Psoas muscle (tissue), 8 donors: ENCODE data around the gene ANKH. TPM values are rescaled to one million over a fixed set of nuclear protein-coding genes. Genes with fewer than 3 reads are reported as not detected.
A peak's percentile ranks its signal among the peaks of the same experiment; 100 is the strongest.

ENCODE experiments used
- ATAC-seq, 4 donors: fragments of 200-7000 bp; cut with Tn5 transposase; one replicate each; pipeline ENCODE4 v1.9.1; 2020; ENCODE audit warnings: moderate library complexity in 3 of 4, mild to moderate bottlenecking in 2 of 4
- DNase-seq, 2 donors: peaks; one replicate each; pipeline ENCODE4 v3.0.0-alpha.2; 2020
- H3K27ac ChIP-seq: fragments of 200-600 bp; one replicate; pipeline ENCODE4 v1.8.0; 2022
- H3K27me3 ChIP-seq, 3 donors: fragments of 200-600 bp in 1 of 3; one replicate each; pipeline versions ENCODE4 v1.6.1 to v1.8.0; 2013 to 2022; ENCODE audit warnings: low read length in 2 of 3, mild to moderate bottlenecking in 2 of 3, moderate library complexity in 1 of 3; ENCODE audit not compliant: insufficient read depth in 3 of 3
- H3K36me3 ChIP-seq, 2 donors: fragments of 200-600 bp in 1 of 2; one replicate each; pipeline versions ENCODE4 v1.6.1 to v1.8.0; 2013 to 2022; ENCODE audit warnings: low read depth in 1 of 2, mild to moderate bottlenecking in 1 of 2, moderate library complexity in 1 of 2; ENCODE audit not compliant: insufficient read depth in 1 of 2
- H3K4me1 ChIP-seq: fragments of 200-600 bp; one replicate; pipeline ENCODE4 v1.8.0; 2022
- H3K4me3 ChIP-seq: fragments of 200-600 bp; one replicate; pipeline ENCODE4 v1.8.0; 2022; ENCODE audit warnings: mild to moderate bottlenecking
- H3K9me3 ChIP-seq: fragments of 200-600 bp; one replicate; pipeline ENCODE4 v1.8.0; 2022
- WGBS, 3 donors: extraction: QIAGEN DNeasy Blood & Tissue Kit; methylation state at CpG; one replicate each; pipeline versions ENCODE4 v1.1.6 to v1.1.7; 2013; 5-methylcytosine and 5-hydroxymethylcytosine counted together
- intact Hi-C, 2 donors: fragments of 100-400 bp; cut with DNase I; formaldehyde crosslinking; loops; one replicate each; pipeline versions ENCODE4 v1.11.0 to v1.14.2; 2022
- polyA plus RNA-seq, 3 donors: library from polyadenylated mRNA; stranded (reverse); fragments of 200-250 nt; gene quantifications; one replicate each; pipeline ENCODE4 v1.2.3, GENCODE V29; 2013
- total RNA-seq, 4 donors: library from RNA; stranded (reverse); fragmentation: NEBNext Ultra II Directional in 2 of 4; extraction: Animal tissue kit (Norgen Biotek cat#: 25700) in 2 of 4; gene quantifications; one replicate each; pipeline versions ENCODE4 v1.2.1 to v1.2.4, GENCODE V29; 2021 to 2023
- TF ChIP-seq, protein P1 (sequence below): fragments of 200-600 bp; IDR thresholded peaks from one replicate; pipeline ENCODE4 v1.8.0; 2022; ENCODE audit warnings: antibody characterized with exemption
- donor health status: healthy with polysubstance abuse.
- donor health status: DM: no; HTN: no; CAD: no; lungs with moderate emphysema.
- donor health status: Bipolar disorder and iron deficiency.
- donor health status: healthy.
- donor health status: DM: yes; HTN: yes; CAD: no.
- donor health status: DM: no; HTN: no; CAD: no.
- donor health status: DM: no; HTN: no; CAD: no.
- donor health status: DM: yes; HTN: yes; CAD: no.

Gene ANKH
- total and polyA plus RNA-seq, 7 donors = 24.0 to 92.8 (median 63.0) TPM

DNA sequence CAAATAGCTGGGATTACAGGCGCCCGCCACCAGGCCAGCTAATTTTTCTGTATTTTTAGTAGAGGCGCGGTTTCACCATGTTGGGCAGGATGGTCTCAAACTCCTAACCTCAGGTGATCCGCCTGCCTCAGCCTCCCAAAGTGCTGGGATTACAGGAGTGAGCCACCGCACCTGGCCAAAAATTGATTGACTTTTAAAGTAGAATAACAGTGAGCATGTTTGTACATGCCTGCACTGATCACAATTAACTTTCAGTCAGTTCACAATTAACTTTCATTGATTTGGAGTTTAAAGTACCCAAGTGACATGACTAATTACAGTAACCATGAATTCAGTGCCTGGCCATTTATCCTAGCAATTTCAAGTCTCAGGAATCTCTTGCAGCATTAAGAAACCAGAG, 61.3 kb downstream of the ANKH start:
- DNase-seq (no peak), ATAC-seq (no peak)
- TF ChIP-seq, protein P1, sequence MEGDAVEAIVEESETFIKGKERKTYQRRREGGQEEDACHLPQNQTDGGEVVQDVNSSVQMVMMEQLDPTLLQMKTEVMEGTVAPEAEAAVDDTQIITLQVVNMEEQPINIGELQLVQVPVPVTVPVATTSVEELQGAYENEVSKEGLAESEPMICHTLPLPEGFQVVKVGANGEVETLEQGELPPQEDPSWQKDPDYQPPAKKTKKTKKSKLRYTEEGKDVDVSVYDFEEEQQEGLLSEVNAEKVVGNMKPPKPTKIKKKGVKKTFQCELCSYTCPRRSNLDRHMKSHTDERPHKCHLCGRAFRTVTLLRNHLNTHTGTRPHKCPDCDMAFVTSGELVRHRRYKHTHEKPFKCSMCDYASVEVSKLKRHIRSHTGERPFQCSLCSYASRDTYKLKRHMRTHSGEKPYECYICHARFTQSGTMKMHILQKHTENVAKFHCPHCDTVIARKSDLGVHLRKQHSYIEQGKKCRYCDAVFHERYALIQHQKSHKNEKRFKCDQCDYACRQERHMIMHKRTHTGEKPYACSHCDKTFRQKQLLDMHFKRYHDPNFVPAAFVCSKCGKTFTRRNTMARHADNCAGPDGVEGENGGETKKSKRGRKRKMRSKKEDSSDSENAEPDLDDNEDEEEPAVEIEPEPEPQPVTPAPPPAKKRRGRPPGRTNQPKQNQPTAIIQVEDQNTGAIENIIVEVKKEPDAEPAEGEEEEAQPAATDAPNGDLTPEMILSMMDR = no peak
- 90 to 98% (median 92%) methylated on average over 6 of the region's 6 CpGs for WGBS, 3 donors
- H3K27ac ChIP-seq = peak overlapping the region; percentile 60
- intact Hi-C loops = no loop called here
- H3K36me3 ChIP-seq = no peaks in the 10 kb centered on the region
- H3K9me3 ChIP-seq = no peaks in the 10 kb centered on the region
- H3K4me1 ChIP-seq = peaks cover 53% of the 10 kb centered on the region
- H3K4me3 ChIP-seq = no peak overlapping the region
- H3K27me3 ChIP-seq = no peaks in the 10 kb centered on the region

DNA sequence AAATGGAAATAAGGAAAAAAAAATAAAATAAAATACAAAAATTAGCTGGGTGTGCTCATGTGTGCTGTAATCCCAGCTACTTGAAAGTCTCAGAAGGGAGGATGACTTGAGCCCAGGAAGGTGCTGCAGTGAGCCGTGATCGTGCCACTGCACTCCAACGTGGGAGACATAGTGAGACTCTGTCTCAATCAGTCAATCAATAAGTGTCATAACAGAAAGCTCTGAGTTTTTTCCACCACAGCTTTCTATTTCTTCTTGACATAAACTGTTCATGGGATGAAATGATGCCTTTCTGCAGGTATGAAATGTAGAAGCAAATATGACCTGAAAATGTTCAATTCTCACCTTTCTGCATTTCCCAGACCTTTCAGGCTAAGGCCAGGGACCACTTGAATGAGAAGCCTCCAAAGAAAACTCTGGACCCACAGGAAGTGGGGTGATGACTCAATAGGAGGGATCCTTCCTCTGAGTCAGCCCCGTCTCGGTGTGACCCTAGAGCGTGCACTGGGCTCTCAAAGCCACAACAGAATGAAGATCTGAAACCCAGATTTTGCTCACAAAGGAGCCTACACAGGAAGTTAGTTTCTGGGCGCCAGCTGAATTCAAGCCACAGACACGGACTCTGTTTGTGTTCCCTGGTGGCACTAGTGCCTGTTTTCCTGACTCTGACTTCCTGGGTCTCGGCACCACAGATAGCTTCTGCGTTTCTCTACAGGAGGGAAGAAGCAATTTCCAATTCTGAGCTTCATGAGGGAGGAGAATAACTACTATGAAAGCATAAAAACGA, 62.0 kb downstream of the ANKH start:
- intact Hi-C loops = no loop called here
- Histone ChIP-seq H3K9me3 (no peaks in the 10 kb centered on the region), H3K27ac (peak overlapping the region; percentile 60), H3K4me3 (no peak overlapping the region), H3K27me3 (no peaks in the 10 kb centered on the region), H3K4me1 (peaks cover 52% of the 10 kb centered on the region), H3K36me3 (no peaks in the 10 kb centered on the region)
- ATAC-seq (peak; percentile 50 to 82 (median 58)), DNase-seq (peak; percentile 56 to 68)
- 46 to 63% (median 52%) methylated on average over 11 of the region's 11 CpGs for WGBS, 3 donors
- TF ChIP-seq, protein P1 = no peak

DNA sequence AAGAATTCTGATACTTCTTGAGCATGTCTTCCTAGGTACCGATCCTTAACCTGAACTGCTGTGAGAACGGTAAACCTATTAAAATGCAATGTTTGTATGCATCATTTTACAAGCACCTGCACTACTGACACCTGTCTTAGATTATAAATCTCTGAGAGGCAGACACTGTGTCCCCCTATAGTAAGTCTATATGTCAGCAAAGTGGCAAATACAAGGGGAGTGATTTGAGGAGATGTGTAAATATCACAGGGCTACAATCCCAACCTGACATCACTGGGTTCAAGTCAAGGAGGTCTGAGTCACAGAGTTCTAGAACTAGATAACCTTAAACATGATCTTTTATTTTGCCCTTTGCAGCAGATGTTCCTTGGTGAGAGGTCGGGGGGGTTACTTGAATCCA, 64.1 kb downstream of the ANKH start:
- intact Hi-C loops = no loop called here
- TF ChIP-seq, protein P1 = no peak
- no peak for ATAC-seq
- Histone ChIP-seq H3K27ac (no peak overlapping the region), H3K9me3 (no peaks in the 10 kb centered on the region), H3K4me3 (no peak overlapping the region), H3K27me3 (no peaks in the 10 kb centered on the region), H3K36me3 (no peaks in the 10 kb centered on the region), H3K4me1 (peaks cover 45% of the 10 kb centered on the region)
- WGBS, 3 donors = 63 to 85% (median 69%) methylated on average over 3 of the region's 3 CpGs
- DNase-seq = no peak

DNA sequence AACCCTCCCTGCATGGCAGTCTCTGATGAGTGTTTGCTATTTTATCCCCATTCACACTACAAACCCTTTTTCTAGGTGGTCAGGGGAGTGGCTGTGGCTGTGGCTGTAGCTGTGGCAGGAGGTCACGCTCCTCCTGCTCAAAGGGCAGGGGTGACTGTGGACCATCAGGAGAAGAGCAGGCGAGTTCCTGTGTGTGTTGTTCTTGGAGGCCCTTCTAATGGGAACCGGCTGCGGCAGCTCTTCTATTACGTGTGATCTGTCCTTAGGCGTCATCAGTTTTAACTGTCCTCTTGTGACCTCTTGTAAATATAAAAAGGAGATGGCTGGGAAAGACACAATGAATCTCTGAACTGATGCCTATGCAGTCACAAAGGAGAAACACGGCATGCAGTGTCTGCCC, 65.1 kb downstream of the ANKH start:
- Histone ChIP-seq H3K4me1 (peaks cover 36% of the 10 kb centered on the region), H3K9me3 (no peaks in the 10 kb centered on the region), H3K36me3 (no peaks in the 10 kb centered on the region), H3K4me3 (no peak overlapping the region), H3K27ac (peak overlapping the region; percentile 11), H3K27me3 (no peaks in the 10 kb centered on the region)
- ATAC-seq (peak; percentile 73 to 90 (median 78)), DNase-seq (peak; percentile 51 to 67)
- intact Hi-C loops = no loop called here
- TF ChIP-seq, protein P1 = no peak
- 8 to 15% (median 11%) methylated on average over 7 of the region's 7 CpGs for WGBS, 3 donors
